GM19099 (cell line): Measurements from ENCODE around the gene PRSS2.

ENCODE experiments used
- POLR2A ChIP-seq: IDR thresholded peaks from 3 replicates; pipeline ENCODE4 v1.6.1; 2011; ENCODE audit warnings: low read depth; ENCODE audit not compliant: insufficient read length; ENCODE audit errors: extremely low read depth

PRSS2 gene

DNA sequence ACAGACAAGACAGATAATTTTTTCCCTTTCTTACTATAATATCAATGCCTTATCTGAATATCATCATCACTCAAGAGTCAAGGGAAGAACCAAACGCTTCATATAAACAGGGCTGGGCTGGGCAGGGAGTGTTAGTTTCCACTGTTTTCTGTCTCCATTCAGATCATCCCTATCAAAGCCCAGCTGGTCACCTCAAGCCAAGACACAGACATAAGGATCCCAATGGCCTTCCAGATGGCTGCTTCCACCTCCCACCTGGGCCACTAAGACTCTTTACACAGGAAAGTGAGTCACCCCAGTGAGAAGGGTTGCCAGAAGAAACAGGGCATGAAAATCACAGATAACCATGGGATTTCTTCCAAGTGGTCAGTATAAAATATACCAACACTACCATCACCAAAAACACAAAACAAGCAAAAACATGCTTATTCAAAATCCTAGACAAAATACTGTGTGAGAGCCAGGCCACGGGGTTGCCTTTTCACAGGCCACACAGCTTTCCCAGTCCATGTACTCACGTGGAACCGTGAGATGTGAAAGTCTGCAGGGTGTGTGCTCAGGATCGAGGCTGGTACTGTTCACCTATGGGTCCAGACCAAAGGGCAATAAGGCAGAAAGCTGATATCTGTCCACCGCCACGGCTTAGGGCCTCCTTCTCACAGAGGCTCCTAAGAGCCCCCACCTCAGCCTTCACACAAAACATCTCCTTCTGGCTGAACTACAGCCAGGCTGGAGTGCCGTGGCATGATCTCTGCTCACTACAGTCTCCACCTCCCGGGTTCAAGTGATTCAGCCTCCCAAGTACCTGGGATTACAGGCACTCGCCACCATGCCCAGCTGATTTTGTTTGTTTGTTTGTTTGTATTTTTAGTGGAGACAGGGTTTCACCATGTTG, 15.8 kb upstream of the PRSS2 start:
- no peak for TF ChIP-seq POLR2A

DNA sequence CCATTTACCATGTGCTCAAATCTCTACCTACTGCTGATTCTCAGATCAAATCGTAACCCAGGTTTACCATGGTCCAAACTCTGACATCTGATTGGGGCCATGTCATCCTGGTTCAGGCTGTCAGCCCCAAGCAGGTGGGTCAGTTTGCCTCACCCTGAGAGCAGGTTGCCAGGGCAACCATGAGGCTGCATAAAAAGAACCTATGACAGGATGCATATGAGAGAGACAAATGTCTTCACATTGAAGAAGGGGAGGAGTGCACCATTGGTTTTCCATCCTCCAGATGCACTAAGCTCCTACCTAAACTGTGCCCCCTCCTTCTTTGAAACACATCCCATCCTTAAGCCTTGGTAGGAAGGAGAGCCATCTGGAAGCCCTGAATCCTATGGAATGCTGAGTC, 11.3 kb upstream of the PRSS2 start:
- TF ChIP-seq POLR2A, result no peak

DNA sequence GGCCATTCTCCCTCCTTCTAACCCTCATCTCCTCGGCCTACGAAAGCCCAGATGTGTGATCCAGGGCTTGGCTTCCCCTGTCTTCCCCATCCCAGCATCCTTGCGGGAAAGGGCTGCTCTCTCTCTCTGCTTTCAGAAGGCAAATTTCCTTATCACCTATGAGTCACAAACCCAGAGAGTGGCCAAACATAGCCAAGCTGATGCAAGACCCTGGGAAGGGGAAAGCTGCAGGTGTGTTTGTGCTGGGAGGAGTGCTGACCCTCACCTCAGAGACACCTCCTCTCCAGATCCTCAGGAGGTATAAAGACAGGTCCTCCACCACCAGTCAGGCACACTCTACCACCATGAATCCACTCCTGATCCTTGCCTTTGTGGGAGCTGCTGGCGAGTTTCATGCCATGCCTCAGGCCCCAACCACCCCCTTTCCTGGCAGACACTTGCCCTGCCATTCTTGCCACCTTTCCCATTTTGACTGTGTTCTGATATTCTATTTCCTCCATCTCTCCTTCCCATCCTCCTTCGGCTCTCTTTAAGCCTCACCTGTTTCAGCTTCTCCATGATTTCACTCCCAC, 10.6 kb upstream of the PRSS2 start:
- TF ChIP-seq POLR2A, result no peak

DNA sequence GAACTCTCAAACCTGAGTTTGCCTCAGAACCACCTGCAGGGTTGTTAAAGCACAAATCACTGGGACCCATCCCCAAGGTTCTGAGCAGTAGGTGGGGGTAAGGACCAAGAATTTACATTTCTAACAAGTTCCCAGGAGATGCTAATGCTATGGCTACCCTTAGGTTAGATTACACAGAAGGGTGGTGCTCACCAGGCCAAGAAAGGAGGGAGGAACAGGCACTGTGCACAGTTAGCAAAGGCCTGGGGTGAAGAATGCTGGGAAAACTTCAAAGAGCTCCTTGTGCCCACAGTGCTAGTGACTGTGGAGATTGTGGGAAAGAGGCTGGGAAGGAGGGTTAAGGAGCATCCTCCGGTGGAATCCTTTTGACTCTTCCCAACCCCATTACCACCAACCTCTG, 8.7 kb upstream of the PRSS2 start:
- no peak for TF ChIP-seq POLR2A

DNA sequence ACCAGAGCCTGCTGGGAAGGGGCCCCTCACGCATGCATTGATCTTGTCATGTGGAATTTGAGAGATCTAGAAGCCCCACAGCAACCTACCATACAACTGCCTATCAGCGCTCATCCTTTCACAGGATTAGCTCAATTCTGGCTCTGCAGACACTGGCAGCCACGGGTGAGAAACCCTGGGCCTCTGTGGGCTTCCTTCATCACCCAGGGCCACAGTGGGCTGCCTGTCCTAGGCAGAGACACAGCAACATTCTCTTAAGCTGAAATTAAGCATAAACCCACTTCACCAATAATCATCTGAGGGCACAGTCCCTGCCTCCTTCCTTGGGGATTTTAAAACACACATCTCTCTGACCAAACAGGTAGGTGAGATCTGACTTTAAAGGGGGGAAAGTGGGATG, 3.3 kb upstream of the PRSS2 start:
- TF ChIP-seq POLR2A, result no peak

DNA sequence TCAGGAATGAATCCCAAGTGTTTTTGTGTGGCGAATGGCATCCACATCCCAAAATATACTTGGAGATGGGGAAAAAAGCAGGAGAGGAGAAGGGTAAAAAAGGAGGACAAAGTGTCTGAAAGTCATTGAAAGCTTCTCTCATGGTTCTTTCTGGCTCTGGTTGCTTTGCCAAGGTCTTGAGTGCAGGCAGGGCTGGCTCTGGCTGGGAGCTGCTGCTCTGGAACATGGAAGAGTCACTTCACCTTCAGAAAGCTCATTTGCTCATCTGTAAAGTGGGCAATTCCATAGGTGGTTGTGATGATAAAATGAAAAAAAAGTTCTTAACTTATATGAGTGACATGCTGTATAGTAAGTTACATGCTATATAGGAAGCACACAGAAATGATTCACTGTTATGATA, 2.9 kb upstream of the PRSS2 start:
- no peak for TF ChIP-seq POLR2A

DNA sequence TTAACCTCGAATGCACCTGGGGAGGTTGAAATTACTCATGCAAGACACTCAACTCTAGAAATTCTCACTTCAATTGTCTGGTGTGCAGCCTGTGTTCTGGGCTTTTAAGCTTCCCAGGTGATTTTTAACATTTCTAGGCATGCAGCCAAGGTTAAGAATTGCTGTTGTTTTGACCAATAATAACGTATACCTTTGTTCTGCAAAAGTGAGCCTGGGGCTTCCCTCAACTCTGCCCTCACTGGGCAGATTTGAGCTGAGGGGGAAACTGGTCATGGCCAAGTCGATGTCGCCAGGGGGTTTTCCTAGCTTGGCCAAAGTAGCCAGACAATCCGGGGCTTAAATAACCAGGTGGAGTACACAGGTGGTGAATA, 568 bp downstream of the PRSS2 start:
- TF ChIP-seq POLR2A, result no peak

DNA sequence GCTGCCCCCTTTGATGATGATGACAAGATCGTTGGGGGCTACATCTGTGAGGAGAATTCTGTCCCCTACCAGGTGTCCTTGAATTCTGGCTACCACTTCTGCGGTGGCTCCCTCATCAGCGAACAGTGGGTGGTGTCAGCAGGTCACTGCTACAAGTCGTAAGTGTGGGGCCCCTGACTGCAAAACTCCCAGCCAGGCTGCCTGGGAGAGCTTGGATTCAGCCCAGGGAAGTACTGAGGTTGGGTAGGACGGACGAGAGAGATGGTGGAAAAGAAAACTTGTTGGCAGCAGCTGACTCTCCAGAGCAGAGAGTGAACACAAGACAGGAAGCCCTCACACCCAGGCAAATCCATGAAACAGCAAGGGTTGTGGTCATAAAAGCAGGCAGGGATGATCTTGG, 1.3 kb downstream of the PRSS2 start:
- no peak for TF ChIP-seq POLR2A

DNA sequence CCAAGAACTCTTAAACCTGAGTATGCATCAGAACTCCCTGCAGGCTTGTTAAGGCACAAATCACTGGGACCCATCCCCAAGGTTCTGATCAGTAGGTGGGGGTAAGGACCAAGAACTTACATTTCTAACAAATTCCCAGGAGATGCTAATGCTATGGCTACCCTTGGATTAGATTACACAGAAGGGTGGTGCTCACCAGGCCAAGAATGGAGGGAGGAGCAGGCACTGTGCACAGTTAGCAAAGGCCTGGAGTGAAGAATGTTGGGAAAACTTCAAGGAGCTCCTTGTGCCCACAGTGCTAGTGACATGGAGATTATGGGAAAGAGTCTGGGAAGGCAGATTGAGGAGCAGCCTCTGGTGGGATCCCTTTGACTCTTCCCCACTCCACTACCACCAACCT, 1.9 kb downstream of the PRSS2 start:
- no peak for TF ChIP-seq POLR2A

DNA sequence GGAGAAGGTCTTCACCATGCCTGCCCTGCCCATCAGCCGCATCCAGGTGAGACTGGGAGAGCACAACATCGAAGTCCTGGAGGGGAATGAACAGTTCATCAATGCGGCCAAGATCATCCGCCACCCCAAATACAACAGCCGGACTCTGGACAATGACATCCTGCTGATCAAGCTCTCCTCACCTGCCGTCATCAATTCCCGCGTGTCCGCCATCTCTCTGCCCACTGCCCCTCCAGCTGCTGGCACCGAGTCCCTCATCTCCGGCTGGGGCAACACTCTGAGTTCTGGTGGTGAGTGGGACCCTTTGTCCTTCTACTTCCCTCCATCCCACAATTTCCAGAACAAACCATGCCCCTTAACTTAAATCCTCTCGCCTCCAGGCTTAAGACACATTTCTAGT, 2.5 kb downstream of the PRSS2 start:
- no peak for TF ChIP-seq POLR2A

DNA sequence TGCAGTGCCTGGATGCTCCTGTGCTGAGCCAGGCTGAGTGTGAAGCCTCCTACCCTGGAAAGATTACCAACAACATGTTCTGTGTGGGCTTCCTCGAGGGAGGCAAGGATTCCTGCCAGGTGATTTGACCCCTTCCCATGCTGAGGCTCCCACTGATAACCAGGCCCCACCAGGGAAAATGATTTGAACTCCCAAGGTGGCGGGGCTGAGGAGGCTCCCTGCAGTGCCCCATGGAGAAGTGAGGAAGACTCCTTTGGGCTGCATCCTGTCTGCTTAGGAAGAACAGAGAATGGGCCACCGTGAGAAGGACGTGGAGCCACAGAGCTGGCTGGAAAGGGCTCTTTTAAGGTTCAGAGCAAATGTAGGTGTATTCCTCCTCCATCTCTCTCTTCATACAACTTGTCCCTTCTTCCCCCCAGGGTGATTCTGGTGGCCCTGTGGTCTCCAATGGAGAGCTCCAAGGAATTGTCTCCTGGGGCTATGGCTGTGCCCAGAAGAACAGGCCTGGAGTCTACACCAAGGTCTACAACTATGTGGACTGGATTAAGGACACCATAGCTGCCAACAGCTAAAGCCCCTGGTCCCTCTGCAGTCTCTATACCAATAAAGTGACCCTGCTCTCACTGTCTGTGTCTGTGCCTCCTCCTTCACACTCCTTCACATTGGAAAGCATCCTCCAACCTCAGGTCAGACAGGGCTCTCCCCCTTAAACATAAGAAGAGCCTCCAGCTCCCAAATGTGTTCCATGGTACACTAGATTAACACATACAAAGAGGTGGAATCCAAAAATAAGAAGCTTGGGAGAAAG, 3.4 kb downstream of the PRSS2 start:
- TF ChIP-seq POLR2A, result no peak

DNA sequence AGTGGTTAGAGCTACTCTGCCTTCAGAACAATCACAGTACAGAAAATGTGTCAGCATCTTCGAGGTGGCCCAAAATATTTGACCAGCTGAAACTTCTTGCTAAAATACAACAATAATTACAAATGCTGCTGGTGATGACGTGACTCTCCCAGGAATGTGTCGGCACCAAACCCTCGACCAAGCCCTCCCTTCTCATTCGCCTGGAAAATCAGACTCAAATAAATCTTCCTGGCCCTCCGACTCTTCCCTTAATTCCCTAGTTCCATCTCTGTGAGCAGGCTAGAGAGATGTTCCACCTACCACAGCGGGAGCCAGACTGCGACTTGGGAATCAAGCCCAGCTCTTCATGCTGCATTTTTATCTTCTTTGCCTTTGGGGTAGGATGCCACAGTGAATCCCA, 4.1 kb downstream of the PRSS2 start:
- TF ChIP-seq POLR2A, result no peak

DNA sequence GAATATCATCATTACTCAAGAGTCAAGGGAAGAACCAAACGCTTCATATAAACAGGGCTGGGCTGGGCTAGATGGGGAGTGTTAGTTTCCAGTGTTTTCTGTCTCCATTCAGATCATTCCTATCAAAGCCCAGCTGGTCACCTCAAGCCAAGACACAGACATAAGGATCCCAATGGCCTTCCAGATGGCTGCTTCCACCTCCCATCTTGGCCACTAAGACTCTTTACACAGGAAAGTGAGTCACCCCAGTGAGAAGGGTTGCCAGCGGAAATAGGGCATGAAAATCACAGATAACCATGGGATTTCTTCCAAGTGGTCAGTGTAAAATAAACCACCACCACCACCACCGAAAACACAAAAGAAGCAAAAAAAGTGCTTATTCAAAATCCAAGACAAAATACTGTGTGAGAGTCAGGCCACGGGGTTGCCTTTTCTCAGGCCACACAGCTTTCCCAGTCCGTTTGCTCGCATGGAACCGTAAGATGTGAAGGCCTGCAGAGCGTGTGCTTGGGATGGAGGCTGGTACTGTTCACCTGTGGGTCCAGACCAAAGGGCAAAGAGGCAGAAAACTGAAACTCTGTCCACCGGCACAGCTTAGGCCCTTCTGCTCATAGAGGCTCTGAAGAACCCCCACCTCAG, 5.6 kb downstream of the PRSS2 start:
- TF ChIP-seq POLR2A, result no peak

DNA sequence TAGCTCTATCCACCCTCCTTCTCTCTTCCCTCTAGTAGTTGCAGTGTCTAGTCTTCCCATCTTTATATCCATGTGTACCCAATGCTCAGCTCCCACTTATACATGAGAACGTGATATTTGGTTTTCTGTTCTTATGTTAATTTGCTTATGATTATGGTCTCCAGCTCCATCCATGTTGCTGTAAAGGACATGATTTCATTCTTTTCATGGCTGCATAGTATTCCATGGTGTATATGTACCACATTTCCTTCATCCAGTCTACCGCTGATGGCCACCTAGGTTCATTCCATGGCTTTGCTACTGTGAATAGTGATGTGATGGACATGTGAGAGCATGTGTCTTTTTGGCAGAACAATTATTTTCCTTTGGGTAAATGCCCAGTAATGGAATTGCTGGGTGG, 6.5 kb downstream of the PRSS2 start:
- TF ChIP-seq POLR2A, result no peak

DNA sequence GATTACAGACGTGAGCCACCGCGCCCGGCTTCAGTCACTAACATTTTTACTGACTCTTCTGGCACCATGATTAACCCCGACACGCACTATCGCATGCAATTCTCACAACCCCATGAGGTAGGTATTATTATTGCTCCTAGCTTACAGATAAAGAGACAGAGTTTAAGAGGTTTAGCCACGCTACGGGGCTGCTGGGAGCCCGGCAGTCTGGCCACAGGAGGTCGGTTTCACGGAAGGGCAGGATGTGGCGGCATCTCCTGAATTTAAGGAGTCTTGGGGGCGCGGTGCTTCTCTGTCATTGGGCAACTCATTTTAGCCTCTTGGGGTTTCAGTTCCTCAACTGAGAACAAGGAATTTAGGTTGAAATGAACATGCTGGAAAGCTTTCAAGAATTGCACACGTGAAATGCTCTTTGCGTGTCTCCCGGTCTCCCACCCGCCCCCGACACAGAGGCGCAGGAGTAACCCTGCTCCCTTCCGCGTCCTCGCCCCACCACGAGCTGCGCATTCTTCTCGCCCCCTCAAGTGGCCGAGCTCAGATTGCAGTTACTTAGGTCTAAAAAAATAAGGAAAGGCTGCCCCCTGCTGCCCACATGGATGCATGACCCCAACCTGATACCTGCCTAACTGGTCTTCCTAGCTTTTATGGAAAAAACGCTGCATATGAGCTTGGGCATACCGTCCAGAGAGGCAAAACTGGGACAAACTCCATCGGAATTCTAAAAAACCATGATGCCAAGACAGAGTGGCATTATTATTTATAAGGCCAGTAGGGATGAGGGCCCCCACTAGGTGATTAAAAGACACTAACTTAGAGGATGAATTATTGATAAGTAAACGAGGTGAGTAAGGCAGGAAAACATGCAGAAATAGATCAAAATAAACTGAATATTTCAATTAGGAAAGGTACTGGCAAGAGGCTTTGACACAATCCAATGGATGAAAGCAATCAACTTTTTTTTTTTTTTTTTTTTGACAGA, 12.4 kb downstream of the PRSS2 start:
- no peak for TF ChIP-seq POLR2A

DNA sequence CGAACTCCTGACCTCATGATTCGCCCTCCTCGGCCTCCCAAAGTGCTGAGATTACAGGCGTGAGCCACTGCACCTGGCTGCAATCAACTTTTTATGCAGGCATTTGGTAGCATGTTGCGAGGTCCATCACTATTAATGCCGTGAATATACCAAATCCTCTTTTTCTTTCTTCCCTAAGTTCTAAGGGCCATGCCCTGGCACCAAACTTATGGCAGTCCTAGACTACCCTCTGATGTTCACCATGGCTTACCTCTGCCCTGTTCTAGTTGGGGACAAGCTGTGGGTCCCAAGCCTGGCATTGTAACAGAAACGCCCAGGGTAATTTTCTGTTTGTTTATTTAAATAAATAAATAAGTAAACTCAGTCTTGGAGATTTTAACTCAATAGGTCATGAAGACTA, 13.3 kb downstream of the PRSS2 start:
- TF ChIP-seq POLR2A, result no peak
